HCT116 (cell line): ENCODE measurements around the gene KDM7A. TPM values are rescaled to one million over a fixed set of nuclear protein-coding genes. Genes with fewer than 3 reads are reported as not detected.

Source experiments
- ATAC-seq: fragments of 200-7000 bp; cut with Tn5 transposase; 2 replicates; pipeline ENCODE4 v1.9.1; 2020; ENCODE audit warnings: mild to moderate bottlenecking, moderate library complexity
- BruUV-seq: library from RNA; stranded (reverse); fragments of 400-500 nt; replicated peaks from 2 replicates; lab custom pipeline; 2021; lab: Mats Ljungman, UMichigan
- CTCF ChIA-PET: fragments of 300-600 bp; sonication (Branson Sonifier 250); formaldehyde crosslinking; loops from one replicate; lab custom pipeline; 2021; ENCODE audit warnings: antibody characterized with exemption; lab: Charles Lee
- POLR2A ChIA-PET: fragments of 300-600, 350-600 bp; sonication (Branson Sonifier 250); formaldehyde crosslinking; loops from one replicate; lab custom pipeline; 2021; ENCODE audit warnings: antibody characterized with exemption; lab: Charles Lee
- RAD21 ChIA-PET, 2 experiments: fragments of 300-600 bp; sonication (Branson Sonifier 250); formaldehyde crosslinking; loops; one replicate each; lab custom pipeline; 2023; ENCODE audit warnings: low total read pairs in 2 of 2; ENCODE audit not compliant: uncharacterized antibody in 2 of 2, unreplicated experiment in 2 of 2, low non-redundant PET in 1 of 2; lab: Charles Lee
- DNase-seq: peaks from one replicate; pipeline ENCODE4 v3.0.0-alpha.2; 2010; ENCODE audit warnings: low read depth, low spot score
- H2AFZ ChIP-seq: fragments of 200-600 bp; shearing (Covaris generic), sonication (generic); 2 replicates; pipeline ENCODE4 v1.6.1; 2017; ENCODE audit warnings: low read depth, mixed run types, mixed read lengths, antibody characterized with exemption, low read length; ENCODE audit not compliant: poor library complexity, severe bottlenecking
- H3K27ac ChIP-seq: 2 replicates; pipeline ENCODE4 v1.5.1; 2012; ENCODE audit warnings: low read depth, low read length
- H3K27me3 ChIP-seq: fragments of 200-600 bp; sonication (generic); 2 replicates; pipeline ENCODE4 v1.6.1; 2016; ENCODE audit warnings: mixed run types, low read length, mixed read lengths; ENCODE audit not compliant: insufficient read depth
- H3K36me3 ChIP-seq, 2 experiments: fragments of 200-500 bp in 1 of 2; fragments of 200-600 bp in 1 of 2; sonication (Bioruptor generic) in 1 of 2; sonication (generic) in 1 of 2; 2 replicates each; pipeline versions ENCODE4 v1.5.1 to v1.6.1; 2014 to 2016; ENCODE audit warnings: low read length in 2 of 2, inconsistent platforms in 1 of 2, mixed read lengths in 1 of 2, mixed run types in 1 of 2; ENCODE audit not compliant: insufficient read depth in 2 of 2, control insufficient read depth in 1 of 2
- H3K4me1 ChIP-seq, 2 experiments: fragments of 200-600 bp in 1 of 2; sonication (generic) in 1 of 2; 2 replicates each; pipeline versions ENCODE4 v1.5.1 to v1.6.1; 2012 to 2017; ENCODE audit warnings: low read length in 2 of 2, inconsistent platforms in 1 of 2, mild to moderate bottlenecking in 1 of 2, mixed read lengths in 1 of 2, mixed run types in 1 of 2, moderate library complexity in 1 of 2; ENCODE audit not compliant: insufficient read depth in 2 of 2, control insufficient read depth in 1 of 2
- H3K4me2 ChIP-seq: fragments of 200-600 bp; sonication (generic); 2 replicates; pipeline ENCODE4 v1.6.1; 2017; ENCODE audit warnings: mixed run types, low read length, mixed read lengths
- H3K4me3 ChIP-seq, 2 experiments: fragments of 200-600 bp in 1 of 2; sonication (generic) in 1 of 2; replicated peaks in 1 of 2; 2 replicates each; pipeline ENCODE4 v1.5.1; 2011 to 2016; ENCODE audit warnings: low read length in 2 of 2, control low read depth in 1 of 2, low read depth in 1 of 2, mild to moderate bottlenecking in 1 of 2, mixed read lengths in 1 of 2, mixed run types in 1 of 2
- H3K79me2 ChIP-seq: fragments of 200-600 bp; sonication (generic); 2 replicates; pipeline ENCODE4 v1.6.1; 2017; ENCODE audit warnings: mild to moderate bottlenecking, mixed run types, low read length, moderate library complexity, mixed read lengths; ENCODE audit not compliant: insufficient read depth
- H3K9ac ChIP-seq: fragments of 200-600 bp; sonication (generic); 2 replicates; pipeline ENCODE4 v1.6.1; 2016; ENCODE audit warnings: low read length, mixed read lengths
- H3K9me2 ChIP-seq: fragments of 200-600 bp; sonication (generic), shearing (Covaris generic); 2 replicates; pipeline ENCODE4 v1.6.1; 2017; ENCODE audit warnings: mixed run types, mild to moderate bottlenecking, moderate library complexity; ENCODE audit not compliant: insufficient read depth
- H3K9me3 ChIP-seq, 2 experiments: fragments of 200-500 bp in 1 of 2; fragments of 200-600 bp in 1 of 2; sonication (Bioruptor generic) in 1 of 2; sonication (generic) in 1 of 2; 2 replicates each; pipeline ENCODE4 v1.6.1; 2014 to 2017; ENCODE audit warnings: low read length in 2 of 2, mixed read lengths in 2 of 2, inconsistent platforms in 1 of 2, low read depth in 1 of 2, mild to moderate bottlenecking in 1 of 2, mixed run types in 1 of 2, moderate library complexity in 1 of 2; ENCODE audit not compliant: control insufficient read depth in 1 of 2, insufficient read depth in 1 of 2
- H4K20me1 ChIP-seq: fragments of 200-600 bp; sonication (generic), shearing (Covaris generic); 2 replicates; pipeline ENCODE4 v1.6.1; 2017; ENCODE audit warnings: mixed run types, mild to moderate bottlenecking, moderate library complexity; ENCODE audit not compliant: insufficient read depth
- FOSL1 ChIP-seq: IDR thresholded peaks from 2 replicates; pipeline ENCODE4 v1.6.1; 2012; ENCODE audit warnings: low read depth
- TCF7L2 ChIP-seq: IDR thresholded peaks from 2 replicates; pipeline ENCODE4 v1.7.0; 2011; ENCODE audit warnings: borderline replicate concordance, inconsistent platforms; ENCODE audit not compliant: insufficient read depth, insufficient read length; ENCODE audit errors: extremely low read depth
- ZFX ChIP-seq: fragments of 450-650 bp; IDR thresholded peaks from 2 replicates; pipeline ENCODE4 v1.6.1; 2017
- intact Hi-C: fragments of 100-400 bp; cut with micrococcal nuclease; formaldehyde crosslinking; loops from 2 replicates; pipeline ENCODE4 v1.10.0; 2022
- total RNA-seq: library from RNA; stranded (reverse); gene quantifications from one replicate; pipeline ENCODE4 v1.2.1, GENCODE V29; 2021; ENCODE audit not compliant: unreplicated experiment
- TF ChIP-seq, protein P1 (sequence below): IDR thresholded peaks from 2 replicates; pipeline ENCODE4 v1.6.1; 2012; ENCODE audit warnings: low read depth
- TF ChIP-seq, protein P2 (sequence below): IDR thresholded peaks from 2 replicates; pipeline ENCODE4 v1.6.1; 2012

KDM7A gene
- total RNA-seq, 1 experiment from 2014 or later: 11.6 TPM

DNA sequence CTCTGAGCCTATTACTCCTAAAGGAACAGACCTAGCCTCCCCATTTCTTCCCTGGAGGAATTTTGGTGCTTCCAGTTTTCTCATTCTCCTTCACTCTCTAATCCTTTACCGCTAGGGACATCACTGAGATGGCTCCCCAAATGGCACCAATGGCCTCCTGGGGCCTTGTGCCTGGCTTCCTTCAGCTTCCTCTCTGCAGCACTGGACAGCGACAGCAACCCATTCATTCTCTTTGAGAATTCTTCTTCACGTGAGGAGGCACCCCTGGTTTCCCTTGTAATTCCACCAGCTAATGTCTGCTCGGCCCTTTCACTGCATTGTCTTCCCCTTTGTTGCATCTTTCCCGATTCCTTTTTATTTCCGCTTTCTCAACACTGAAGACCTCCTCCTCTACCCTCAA is 24.6 kb upstream of the KDM7A start:
- Histone ChIP-seq H3K4me3 (no peak overlapping the region), H3K9ac (no peak overlapping the region), H3K4me1 (no peaks in the 10 kb centered on the region), H2AFZ (no peak overlapping the region), H3K4me2 (no peak overlapping the region), H3K9me3 (no peaks in the 10 kb centered on the region), H4K20me1 (no peaks in the 10 kb centered on the region)
- DNase-seq: no peak
- TF ChIP-seq, protein P1, sequence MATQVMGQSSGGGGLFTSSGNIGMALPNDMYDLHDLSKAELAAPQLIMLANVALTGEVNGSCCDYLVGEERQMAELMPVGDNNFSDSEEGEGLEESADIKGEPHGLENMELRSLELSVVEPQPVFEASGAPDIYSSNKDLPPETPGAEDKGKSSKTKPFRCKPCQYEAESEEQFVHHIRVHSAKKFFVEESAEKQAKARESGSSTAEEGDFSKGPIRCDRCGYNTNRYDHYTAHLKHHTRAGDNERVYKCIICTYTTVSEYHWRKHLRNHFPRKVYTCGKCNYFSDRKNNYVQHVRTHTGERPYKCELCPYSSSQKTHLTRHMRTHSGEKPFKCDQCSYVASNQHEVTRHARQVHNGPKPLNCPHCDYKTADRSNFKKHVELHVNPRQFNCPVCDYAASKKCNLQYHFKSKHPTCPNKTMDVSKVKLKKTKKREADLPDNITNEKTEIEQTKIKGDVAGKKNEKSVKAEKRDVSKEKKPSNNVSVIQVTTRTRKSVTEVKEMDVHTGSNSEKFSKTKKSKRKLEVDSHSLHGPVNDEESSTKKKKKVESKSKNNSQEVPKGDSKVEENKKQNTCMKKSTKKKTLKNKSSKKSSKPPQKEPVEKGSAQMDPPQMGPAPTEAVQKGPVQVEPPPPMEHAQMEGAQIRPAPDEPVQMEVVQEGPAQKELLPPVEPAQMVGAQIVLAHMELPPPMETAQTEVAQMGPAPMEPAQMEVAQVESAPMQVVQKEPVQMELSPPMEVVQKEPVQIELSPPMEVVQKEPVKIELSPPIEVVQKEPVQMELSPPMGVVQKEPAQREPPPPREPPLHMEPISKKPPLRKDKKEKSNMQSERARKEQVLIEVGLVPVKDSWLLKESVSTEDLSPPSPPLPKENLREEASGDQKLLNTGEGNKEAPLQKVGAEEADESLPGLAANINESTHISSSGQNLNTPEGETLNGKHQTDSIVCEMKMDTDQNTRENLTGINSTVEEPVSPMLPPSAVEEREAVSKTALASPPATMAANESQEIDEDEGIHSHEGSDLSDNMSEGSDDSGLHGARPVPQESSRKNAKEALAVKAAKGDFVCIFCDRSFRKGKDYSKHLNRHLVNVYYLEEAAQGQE: peak; percentile 12
- TF ChIP-seq FOSL1: no peak
- no peak for TF ChIP-seq ZFX
- TF ChIP-seq TCF7L2: no peak
- TF ChIP-seq, protein P2, sequence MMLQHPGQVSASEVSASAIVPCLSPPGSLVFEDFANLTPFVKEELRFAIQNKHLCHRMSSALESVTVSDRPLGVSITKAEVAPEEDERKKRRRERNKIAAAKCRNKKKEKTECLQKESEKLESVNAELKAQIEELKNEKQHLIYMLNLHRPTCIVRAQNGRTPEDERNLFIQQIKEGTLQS: no peak
- TF ChIP-seq, all 23 proteins: peak for 1
- Histone ChIP-seq H3K27ac (no peak overlapping the region), H3K27me3 (no peaks in the 10 kb centered on the region), H3K9me2 (no peaks in the 10 kb centered on the region), H3K79me2 (no peaks in the 10 kb centered on the region), H3K36me3 (no peaks in the 10 kb centered on the region)
- intact Hi-C loops: no loop called here
- ATAC-seq: no peak
- BruUV-seq: no TSS peak
- POLR2A ChIA-PET: no interaction called here
- RAD21 ChIA-PET: no interaction called here
- CTCF ChIA-PET: no interaction called here
